Liver (tissue), 9 donors: Measurements from ENCODE around the gene MCTP2. TPM values are rescaled to one million over a fixed set of nuclear protein-coding genes. Genes with fewer than 3 reads are reported as not detected.

ENCODE experiments used
- DNase-seq: peaks from one replicate; pipeline ENCODE4 v3.0.0-alpha.2; 2017; ENCODE audit warnings: low spot score
- H3K27ac ChIP-seq, 2 donors: one replicate each; pipeline ENCODE4 v1.7.0; 2013; ENCODE audit warnings: inconsistent platforms in 2 of 2, low read length in 2 of 2, control low read depth in 1 of 2, low read depth in 1 of 2, mild to moderate bottlenecking in 1 of 2
- H3K27me3 ChIP-seq, 4 donors: one replicate each; pipeline versions ENCODE4 v1.6.1 to v1.7.0; 2013; ENCODE audit warnings: low read length in 3 of 4, inconsistent platforms in 1 of 4, mild to moderate bottlenecking in 1 of 4, moderate library complexity in 1 of 4; ENCODE audit not compliant: control insufficient read depth in 4 of 4, insufficient read depth in 4 of 4
- H3K36me3 ChIP-seq, 4 donors: one replicate each; pipeline versions ENCODE4 v1.6.1 to v1.7.0; 2013; ENCODE audit warnings: low read length in 3 of 4, mild to moderate bottlenecking in 3 of 4, low read depth in 1 of 4, moderate library complexity in 1 of 4; ENCODE audit not compliant: control insufficient read depth in 4 of 4, insufficient read depth in 3 of 4
- H3K4me1 ChIP-seq, 4 donors: one replicate each; pipeline versions ENCODE4 v1.6.1 to v1.7.0; 2013; ENCODE audit warnings: low read length in 3 of 4, mild to moderate bottlenecking in 3 of 4, moderate library complexity in 1 of 4; ENCODE audit not compliant: control insufficient read depth in 4 of 4, insufficient read depth in 4 of 4
- H3K4me3 ChIP-seq, 3 donors: one replicate each; pipeline versions ENCODE4 v1.6.1 to v1.7.0; 2013; ENCODE audit warnings: low read length in 3 of 3, control low read depth in 1 of 3, low read depth in 1 of 3, mild to moderate bottlenecking in 1 of 3
- H3K9ac ChIP-seq, 2 donors: one replicate each; pipeline ENCODE4 v1.7.0; 2013; ENCODE audit warnings: low read length in 2 of 2, mild to moderate bottlenecking in 2 of 2, moderate library complexity in 2 of 2, control low read depth in 1 of 2, low read depth in 1 of 2
- H3K9me3 ChIP-seq, 4 donors: one replicate each; pipeline versions ENCODE4 v1.6.1 to v1.7.0; 2013; ENCODE audit warnings: low read length in 3 of 4; ENCODE audit not compliant: control insufficient read depth in 4 of 4
- EGR1 ChIP-seq, 2 donors: IDR thresholded peaks; 2 replicates each; pipeline ENCODE4 v1.6.1; 2016 to 2018; ENCODE audit warnings: antibody characterized with exemption in 2 of 2, low read depth in 2 of 2
- FOXA1 ChIP-seq: IDR thresholded peaks from 2 replicates; pipeline ENCODE4 v1.6.1; 2016; ENCODE audit warnings: antibody characterized with exemption
- FOXA2 ChIP-seq: IDR thresholded peaks from 2 replicates; pipeline ENCODE4 v1.6.1; 2016; ENCODE audit warnings: antibody characterized with exemption
- HNF4A ChIP-seq, 2 donors: conservative IDR thresholded peaks; 2 replicates each; pipeline ENCODE4 v1.6.1; 2016; ENCODE audit warnings: antibody characterized with exemption in 2 of 2, mild to moderate bottlenecking in 2 of 2
- HNF4G ChIP-seq: IDR thresholded peaks from 2 replicates; pipeline ENCODE4 v1.6.1; 2016; ENCODE audit warnings: antibody characterized with exemption
- JUND ChIP-seq, 2 donors: IDR thresholded peaks; 2 replicates each; pipeline ENCODE4 v1.6.1; 2016; ENCODE audit warnings: antibody characterized with exemption in 2 of 2
- MAX ChIP-seq: IDR thresholded peaks from 2 replicates; pipeline ENCODE4 v1.6.1; 2016; ENCODE audit warnings: antibody characterized with exemption
- NR2F2 ChIP-seq: IDR thresholded peaks from 2 replicates; pipeline ENCODE4 v1.6.1; 2016; ENCODE audit warnings: antibody characterized with exemption
- RAD21 ChIP-seq, 2 donors: IDR thresholded peaks; 2 replicates each; pipeline ENCODE4 v1.6.1; 2016; ENCODE audit warnings: antibody characterized with exemption in 2 of 2, mild to moderate bottlenecking in 2 of 2
- REST ChIP-seq: IDR thresholded peaks from 2 replicates; pipeline ENCODE4 v1.6.1; 2016; ENCODE audit warnings: antibody characterized with exemption, mild to moderate bottlenecking
- RXRA ChIP-seq, 2 donors: IDR thresholded peaks; 2 replicates each; pipeline ENCODE4 v1.6.1; 2017 to 2018; ENCODE audit warnings: antibody characterized with exemption in 2 of 2, mild to moderate bottlenecking in 1 of 2
- SP1 ChIP-seq: IDR thresholded peaks from 2 replicates; pipeline ENCODE4 v1.6.1; 2018; ENCODE audit warnings: antibody characterized with exemption, mild to moderate bottlenecking
- ZBTB33 ChIP-seq: IDR thresholded peaks from 2 replicates; pipeline ENCODE4 v1.6.1; 2016; ENCODE audit warnings: antibody characterized with exemption
- WGBS: extraction: QIAGEN DNeasy Blood & Tissue Kit; methylation state at CpG from one replicate; pipeline ENCODE4 v1.1.7; 2013; 5-methylcytosine and 5-hydroxymethylcytosine counted together
- polyA plus RNA-seq, 2 donors: library from polyadenylated mRNA; stranded (reverse) in 1 of 2; unstranded in 1 of 2; fragments of 200-250 nt in 1 of 2; fragments of >200 nt in 1 of 2; fragmentation: Nextera tagmentation in 1 of 2; extraction: Ambion mirVana in 1 of 2; gene quantifications; one replicate each; pipeline versions ENCODE4 v1.2.1 to v1.2.3, GENCODE V29; 2013 to 2015
- total RNA-seq, 2 donors: library from RNA; depleted of rRNA; stranded (reverse); fragments of >200 nt; gene quantifications; one replicate each; pipeline ENCODE4 v1.2.3, GENCODE V29; 2014
- TF ChIP-seq, protein P1 (sequence below): IDR thresholded peaks from 2 replicates; pipeline ENCODE4 v1.6.1; 2016; ENCODE audit warnings: antibody characterized with exemption
- TF ChIP-seq, protein P2 (sequence below): fragments of 150-350 bp; IDR thresholded peaks from 2 replicates; pipeline ENCODE4 v1.5.1; 2017; ENCODE audit warnings: improper control_type of control experiment, low read depth, low read length; ENCODE audit not compliant: missing input control
- donor health status: healthy.
- donor health status: healthy.
- donor health status: healthy.
- donor health status: healthy.
- donor health status: healthy.

The MCTP2 gene
- total and polyA plus RNA-seq, 4 donors, result 0.43 to 9.9 (median 3.5) TPM

DNA sequence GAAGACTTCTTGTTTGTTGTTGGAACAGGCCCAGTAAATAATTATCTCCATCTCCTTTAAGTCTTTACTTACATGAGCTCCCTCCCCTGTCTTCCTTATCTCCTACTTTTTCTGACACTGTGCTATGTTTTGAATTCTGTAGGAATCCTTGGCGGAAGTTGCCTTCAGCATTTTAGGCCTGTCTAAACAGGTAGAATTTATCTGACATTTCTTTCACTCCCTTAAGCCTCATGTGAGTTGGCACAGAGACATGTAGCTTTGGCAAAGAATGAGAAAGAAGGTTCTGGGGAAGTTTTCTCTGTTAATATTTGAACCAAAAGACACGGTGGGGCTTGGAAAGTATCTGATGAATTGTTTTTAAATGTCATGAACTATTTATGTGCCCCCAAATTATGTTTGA is 8.1 kb downstream of the MCTP2 start:
- no peak for TF ChIP-seq FOXA1
- no peak for TF ChIP-seq HNF4G
- no peak for TF ChIP-seq HNF4A (conservative IDR thresholded peaks at IDR 0.05)
- TF ChIP-seq ZBTB33, result no peak
- no peak for TF ChIP-seq NR2F2
- TF ChIP-seq FOXA2, result no peak
- TF ChIP-seq MAX, result no peak
- no peak for TF ChIP-seq JUND (IDR thresholded peaks at IDR 0.05)
- no peak for TF ChIP-seq SP1
- TF ChIP-seq RAD21 (IDR thresholded peaks at IDR 0.05), result no peak
- TF ChIP-seq, protein P1, sequence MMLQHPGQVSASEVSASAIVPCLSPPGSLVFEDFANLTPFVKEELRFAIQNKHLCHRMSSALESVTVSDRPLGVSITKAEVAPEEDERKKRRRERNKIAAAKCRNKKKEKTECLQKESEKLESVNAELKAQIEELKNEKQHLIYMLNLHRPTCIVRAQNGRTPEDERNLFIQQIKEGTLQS, result no peak
- TF ChIP-seq REST, result no peak
- no peak for TF ChIP-seq EGR1 (IDR thresholded peaks at IDR 0.05; ENCODE audit: low read depth in 2 of 2)
- TF ChIP-seq RXRA (IDR thresholded peaks at IDR 0.05), result no peak

DNA sequence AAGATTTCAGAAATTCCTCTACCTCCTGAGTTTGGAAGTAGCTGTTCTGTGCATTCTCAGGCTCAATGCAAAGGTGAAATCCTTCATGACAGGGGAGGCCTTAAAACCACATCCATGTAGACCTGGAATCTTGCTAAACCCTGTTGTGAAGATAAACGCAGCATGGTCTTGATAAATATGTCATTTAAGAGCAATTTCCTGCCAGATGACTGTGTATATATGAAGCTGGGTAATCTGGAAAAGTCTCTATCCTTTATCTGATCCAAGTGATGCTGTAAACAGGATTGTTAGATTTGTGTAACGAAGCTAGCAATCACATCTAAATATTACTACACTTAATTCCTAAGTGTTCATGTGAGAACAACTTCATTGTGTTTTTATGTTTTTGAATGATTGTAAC is 9.1 kb downstream of the MCTP2 start:
- Histone ChIP-seq H3K4me1 (no peaks in the 10 kb centered on the region), H3K9me3 (no peaks in the 10 kb centered on the region), H3K4me3 (no peak overlapping the region), H3K9ac (no peak overlapping the region), H3K27ac (no peak overlapping the region), H3K27me3 (no peaks in the 10 kb centered on the region), H3K36me3 (no peaks in the 10 kb centered on the region)
- TF ChIP-seq ZBTB33, result no peak
- TF ChIP-seq RAD21 (IDR thresholded peaks at IDR 0.05), result no peak
- TF ChIP-seq, protein P2, sequence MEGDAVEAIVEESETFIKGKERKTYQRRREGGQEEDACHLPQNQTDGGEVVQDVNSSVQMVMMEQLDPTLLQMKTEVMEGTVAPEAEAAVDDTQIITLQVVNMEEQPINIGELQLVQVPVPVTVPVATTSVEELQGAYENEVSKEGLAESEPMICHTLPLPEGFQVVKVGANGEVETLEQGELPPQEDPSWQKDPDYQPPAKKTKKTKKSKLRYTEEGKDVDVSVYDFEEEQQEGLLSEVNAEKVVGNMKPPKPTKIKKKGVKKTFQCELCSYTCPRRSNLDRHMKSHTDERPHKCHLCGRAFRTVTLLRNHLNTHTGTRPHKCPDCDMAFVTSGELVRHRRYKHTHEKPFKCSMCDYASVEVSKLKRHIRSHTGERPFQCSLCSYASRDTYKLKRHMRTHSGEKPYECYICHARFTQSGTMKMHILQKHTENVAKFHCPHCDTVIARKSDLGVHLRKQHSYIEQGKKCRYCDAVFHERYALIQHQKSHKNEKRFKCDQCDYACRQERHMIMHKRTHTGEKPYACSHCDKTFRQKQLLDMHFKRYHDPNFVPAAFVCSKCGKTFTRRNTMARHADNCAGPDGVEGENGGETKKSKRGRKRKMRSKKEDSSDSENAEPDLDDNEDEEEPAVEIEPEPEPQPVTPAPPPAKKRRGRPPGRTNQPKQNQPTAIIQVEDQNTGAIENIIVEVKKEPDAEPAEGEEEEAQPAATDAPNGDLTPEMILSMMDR, result no peak
- TF ChIP-seq, protein P1, result no peak
- no peak for TF ChIP-seq NR2F2
- TF ChIP-seq HNF4G, result no peak
- TF ChIP-seq RXRA (IDR thresholded peaks at IDR 0.05), result no peak
- no peak for TF ChIP-seq REST
- no peak for DNase-seq
- WGBS, result 68% methylated on average over 2 of the region's 2 CpGs

More for the DNA sequence above, 8.1 kb downstream of the MCTP2 start:
- no peaks in the 10 kb centered on the region for H3K36me3 ChIP-seq
- no peaks in the 10 kb centered on the region for H3K9me3 ChIP-seq
- no peak overlapping the region for H3K27ac ChIP-seq
- H3K4me3 ChIP-seq, result no peak overlapping the region
- DNase-seq, result no peak
- H3K4me1 ChIP-seq, result no peaks in the 10 kb centered on the region
- H3K27me3 ChIP-seq, result no peaks in the 10 kb centered on the region
- WGBS, result 48% methylated on average over 2 of the region's 2 CpGs
- H3K9ac ChIP-seq, result no peak overlapping the region
